Measurements from ENCODE around the gene LST1. TPM values are rescaled to one million over a fixed set of nuclear protein-coding genes. Genes with fewer than 3 reads are reported as not detected.

The LST1 gene
- total and polyA plus RNA-seq, 4 donors, result 10.4 to 24.6 (median 13.4) TPM

DNA sequence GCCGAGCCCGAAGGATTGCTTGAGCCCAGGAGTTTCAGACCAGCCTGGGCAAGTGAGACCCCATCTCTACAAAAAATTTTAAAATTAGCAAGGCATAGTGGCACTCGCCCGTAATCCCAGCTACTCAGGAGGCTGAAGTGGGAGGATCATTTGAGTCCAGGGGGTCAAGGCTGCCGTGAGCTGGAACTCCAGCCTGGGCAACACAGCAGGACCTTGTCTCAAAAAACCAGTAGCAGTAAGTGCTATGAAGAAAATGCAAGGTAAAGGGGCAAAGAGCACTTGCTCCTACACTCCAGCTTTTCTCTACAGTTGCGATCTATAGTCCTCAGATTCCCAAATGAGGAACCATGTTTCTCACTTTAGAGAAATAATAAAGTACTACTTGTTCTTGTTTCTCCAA is 42.4 kb upstream of the LST1 start:
- Histone ChIP-seq H3K9me3 (ENCODE audit: control insufficient read depth in 4 of 4, low read length in 3 of 4) (no peaks in the 10 kb centered on the region), H3K9ac (ENCODE audit: low read depth in 1 of 2, low read length in 2 of 2) (no peak overlapping the region), H3K4me1 (ENCODE audit: control insufficient read depth in 4 of 4, insufficient read depth in 4 of 4, low read length in 3 of 4) (peaks cover 10 to 49% (median 39%) of the 10 kb centered on the region in 4 donors), H3K36me3 (ENCODE audit: control insufficient read depth in 4 of 4, insufficient read depth in 3 of 4, low read depth in 1 of 4, low read length in 3 of 4) (peaks cover under 1 to 12% (median 9%) of the 10 kb centered on the region in 4 donors), H3K27ac (ENCODE audit: low read depth in 1 of 2, low read length in 2 of 2) (no peak overlapping the region), H3K4me3 (ENCODE audit: low read depth in 1 of 3, low read length in 3 of 3) (no peak overlapping the region), H3K27me3 (ENCODE audit: control insufficient read depth in 4 of 4, insufficient read depth in 4 of 4, low read length in 3 of 4) (no peaks in the 10 kb centered on the region)
- DNase-seq (ENCODE audit: low spot score), result no peak
- TF ChIP-seq, protein P1, sequence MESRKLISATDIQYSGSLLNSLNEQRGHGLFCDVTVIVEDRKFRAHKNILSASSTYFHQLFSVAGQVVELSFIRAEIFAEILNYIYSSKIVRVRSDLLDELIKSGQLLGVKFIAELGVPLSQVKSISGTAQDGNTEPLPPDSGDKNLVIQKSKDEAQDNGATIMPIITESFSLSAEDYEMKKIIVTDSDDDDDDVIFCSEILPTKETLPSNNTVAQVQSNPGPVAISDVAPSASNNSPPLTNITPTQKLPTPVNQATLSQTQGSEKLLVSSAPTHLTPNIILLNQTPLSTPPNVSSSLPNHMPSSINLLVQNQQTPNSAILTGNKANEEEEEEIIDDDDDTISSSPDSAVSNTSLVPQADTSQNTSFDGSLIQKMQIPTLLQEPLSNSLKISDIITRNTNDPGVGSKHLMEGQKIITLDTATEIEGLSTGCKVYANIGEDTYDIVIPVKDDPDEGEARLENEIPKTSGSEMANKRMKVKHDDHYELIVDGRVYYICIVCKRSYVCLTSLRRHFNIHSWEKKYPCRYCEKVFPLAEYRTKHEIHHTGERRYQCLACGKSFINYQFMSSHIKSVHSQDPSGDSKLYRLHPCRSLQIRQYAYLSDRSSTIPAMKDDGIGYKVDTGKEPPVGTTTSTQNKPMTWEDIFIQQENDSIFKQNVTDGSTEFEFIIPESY (IDR thresholded peaks at IDR 0.05), result no peak
- TF ChIP-seq HNF4A (conservative IDR thresholded peaks at IDR 0.05) (no peak), HNF4G (IDR thresholded peaks at IDR 0.05) (no peak), FOXA2 (IDR thresholded peaks at IDR 0.05) (no peak), RXRA (IDR thresholded peaks at IDR 0.05) (no peak), EGR1 (IDR thresholded peaks at IDR 0.05; ENCODE audit: low read depth in 2 of 2) (no peak), YY1 (IDR thresholded peaks at IDR 0.05) (no peak), NR2F2 (IDR thresholded peaks at IDR 0.05) (no peak), GABPA (IDR thresholded peaks at IDR 0.05 in 1 of 2, conservative IDR thresholded peaks at IDR 0.05 in 1 of 2) (no peak), JUND (IDR thresholded peaks at IDR 0.05) (no peak), TAF1 (conservative IDR thresholded peaks at IDR 0.05) (no peak), FOXA1 (IDR thresholded peaks at IDR 0.05) (no peak), SP1 (IDR thresholded peaks at IDR 0.05) (no peak)
- TF ChIP-seq, protein P2, sequence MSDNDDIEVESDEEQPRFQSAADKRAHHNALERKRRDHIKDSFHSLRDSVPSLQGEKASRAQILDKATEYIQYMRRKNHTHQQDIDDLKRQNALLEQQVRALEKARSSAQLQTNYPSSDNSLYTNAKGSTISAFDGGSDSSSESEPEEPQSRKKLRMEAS (IDR thresholded peaks at IDR 0.05), result no peak
- TF ChIP-seq, protein P3, sequence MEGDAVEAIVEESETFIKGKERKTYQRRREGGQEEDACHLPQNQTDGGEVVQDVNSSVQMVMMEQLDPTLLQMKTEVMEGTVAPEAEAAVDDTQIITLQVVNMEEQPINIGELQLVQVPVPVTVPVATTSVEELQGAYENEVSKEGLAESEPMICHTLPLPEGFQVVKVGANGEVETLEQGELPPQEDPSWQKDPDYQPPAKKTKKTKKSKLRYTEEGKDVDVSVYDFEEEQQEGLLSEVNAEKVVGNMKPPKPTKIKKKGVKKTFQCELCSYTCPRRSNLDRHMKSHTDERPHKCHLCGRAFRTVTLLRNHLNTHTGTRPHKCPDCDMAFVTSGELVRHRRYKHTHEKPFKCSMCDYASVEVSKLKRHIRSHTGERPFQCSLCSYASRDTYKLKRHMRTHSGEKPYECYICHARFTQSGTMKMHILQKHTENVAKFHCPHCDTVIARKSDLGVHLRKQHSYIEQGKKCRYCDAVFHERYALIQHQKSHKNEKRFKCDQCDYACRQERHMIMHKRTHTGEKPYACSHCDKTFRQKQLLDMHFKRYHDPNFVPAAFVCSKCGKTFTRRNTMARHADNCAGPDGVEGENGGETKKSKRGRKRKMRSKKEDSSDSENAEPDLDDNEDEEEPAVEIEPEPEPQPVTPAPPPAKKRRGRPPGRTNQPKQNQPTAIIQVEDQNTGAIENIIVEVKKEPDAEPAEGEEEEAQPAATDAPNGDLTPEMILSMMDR (IDR thresholded peaks at IDR 0.05; ENCODE audit: low read depth, low read length, missing input control), result no peak
- TF ChIP-seq, protein P4, sequence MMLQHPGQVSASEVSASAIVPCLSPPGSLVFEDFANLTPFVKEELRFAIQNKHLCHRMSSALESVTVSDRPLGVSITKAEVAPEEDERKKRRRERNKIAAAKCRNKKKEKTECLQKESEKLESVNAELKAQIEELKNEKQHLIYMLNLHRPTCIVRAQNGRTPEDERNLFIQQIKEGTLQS (IDR thresholded peaks at IDR 0.05), result no peak
- TF ChIP-seq, protein P5, sequence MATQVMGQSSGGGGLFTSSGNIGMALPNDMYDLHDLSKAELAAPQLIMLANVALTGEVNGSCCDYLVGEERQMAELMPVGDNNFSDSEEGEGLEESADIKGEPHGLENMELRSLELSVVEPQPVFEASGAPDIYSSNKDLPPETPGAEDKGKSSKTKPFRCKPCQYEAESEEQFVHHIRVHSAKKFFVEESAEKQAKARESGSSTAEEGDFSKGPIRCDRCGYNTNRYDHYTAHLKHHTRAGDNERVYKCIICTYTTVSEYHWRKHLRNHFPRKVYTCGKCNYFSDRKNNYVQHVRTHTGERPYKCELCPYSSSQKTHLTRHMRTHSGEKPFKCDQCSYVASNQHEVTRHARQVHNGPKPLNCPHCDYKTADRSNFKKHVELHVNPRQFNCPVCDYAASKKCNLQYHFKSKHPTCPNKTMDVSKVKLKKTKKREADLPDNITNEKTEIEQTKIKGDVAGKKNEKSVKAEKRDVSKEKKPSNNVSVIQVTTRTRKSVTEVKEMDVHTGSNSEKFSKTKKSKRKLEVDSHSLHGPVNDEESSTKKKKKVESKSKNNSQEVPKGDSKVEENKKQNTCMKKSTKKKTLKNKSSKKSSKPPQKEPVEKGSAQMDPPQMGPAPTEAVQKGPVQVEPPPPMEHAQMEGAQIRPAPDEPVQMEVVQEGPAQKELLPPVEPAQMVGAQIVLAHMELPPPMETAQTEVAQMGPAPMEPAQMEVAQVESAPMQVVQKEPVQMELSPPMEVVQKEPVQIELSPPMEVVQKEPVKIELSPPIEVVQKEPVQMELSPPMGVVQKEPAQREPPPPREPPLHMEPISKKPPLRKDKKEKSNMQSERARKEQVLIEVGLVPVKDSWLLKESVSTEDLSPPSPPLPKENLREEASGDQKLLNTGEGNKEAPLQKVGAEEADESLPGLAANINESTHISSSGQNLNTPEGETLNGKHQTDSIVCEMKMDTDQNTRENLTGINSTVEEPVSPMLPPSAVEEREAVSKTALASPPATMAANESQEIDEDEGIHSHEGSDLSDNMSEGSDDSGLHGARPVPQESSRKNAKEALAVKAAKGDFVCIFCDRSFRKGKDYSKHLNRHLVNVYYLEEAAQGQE (IDR thresholded peaks at IDR 0.05), result no peak
- WGBS, result 95% methylated on average over 6 of the region's 6 CpGs
